Mucosa of descending colon (tissue), 3 donors: ENCODE results near the gene MGST1. TPM values are rescaled to one million over a fixed set of nuclear protein-coding genes. Genes with fewer than 3 reads are reported as not detected.
"Not testable (repeated sequence)": the region's sequence is repeated elsewhere in the genome, so short reads cannot be mapped to it uniquely, and the experiment has no call there.

Source experiments
- ATAC-seq: fragments of 200-7000 bp; cut with Tn5 transposase; one replicate; pipeline ENCODE4 v1.9.1; 2020; ENCODE audit warnings: mild to moderate bottlenecking, moderate library complexity
- DNase-seq, 3 donors: peaks; one replicate each; pipeline ENCODE4 v3.0.0-alpha.2; 2020
- H3K36me3 ChIP-seq: fragments of 200-600 bp; one replicate; pipeline ENCODE4 v1.8.0; 2021; ENCODE audit warnings: low read depth, mild to moderate bottlenecking
- H3K4me1 ChIP-seq: fragments of 200-600 bp; one replicate; pipeline ENCODE4 v1.8.0; 2021; ENCODE audit warnings: low read depth, mild to moderate bottlenecking
- H3K4me3 ChIP-seq: fragments of 200-600 bp; one replicate; pipeline ENCODE4 v1.8.0; 2021; ENCODE audit warnings: mild to moderate bottlenecking
- H3K9me3 ChIP-seq: fragments of 200-600 bp; one replicate; pipeline ENCODE4 v1.8.0; 2021; ENCODE audit warnings: mild to moderate bottlenecking
- intact Hi-C, 2 donors: fragments of 100-400 bp; cut with DNase I in 1 of 2; cut with micrococcal nuclease in 1 of 2; formaldehyde crosslinking; loops; one replicate each; pipeline versions ENCODE4 v1.11.0 to v1.11.1; 2022; cut with DNase I, micrococcal nuclease
- total RNA-seq, 3 donors: library from RNA; stranded (reverse); fragmentation: NEBNext Ultra II Directional in 2 of 3; extraction: Animal tissue kit (Norgen Biotek cat#: 25700) in 2 of 3; gene quantifications; one replicate each; pipeline versions ENCODE4 v1.2.1 to v1.2.4, GENCODE V29; 2021 to 2023
- TF ChIP-seq, protein P1 (sequence below): fragments of 200-600 bp; IDR thresholded peaks from one replicate; pipeline ENCODE4 v1.8.0; 2022; ENCODE audit warnings: antibody characterized with exemption, mild to moderate bottlenecking
- donor health status: DM: no; HTN: no; CAD: no; lungs with moderate emphysema.
- donor health status: DM: no; HTN: no; CAD: no.
- donor health status: DM: no; HTN: yes; CAD: no.

The MGST1 gene
- total RNA-seq, 3 donors from 2014 or later: 155 to 270 (median 227) TPM

DNA sequence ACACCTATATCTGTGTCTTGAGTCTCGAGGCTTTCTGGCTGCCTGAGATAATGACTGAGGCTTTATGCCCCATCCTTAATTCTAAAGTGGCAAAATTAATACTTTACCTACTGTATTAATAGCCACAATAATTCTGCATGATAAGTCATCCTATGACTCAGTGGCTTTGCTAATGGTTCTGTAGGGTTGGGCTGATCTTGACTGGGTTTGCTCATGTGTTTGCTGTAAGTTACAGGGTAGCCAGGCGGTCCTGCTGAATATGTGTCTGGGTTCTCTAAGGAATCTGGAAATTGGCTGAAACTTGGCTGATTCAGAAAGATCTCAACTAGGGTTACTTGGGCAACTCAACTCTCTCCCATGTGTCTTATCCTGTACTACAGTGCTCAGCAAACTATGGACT, 21.7 kb downstream of the MGST1 start:
- DNase-seq (no peak), ATAC-seq (no peak)
- intact Hi-C loops: loop anchor here in 1 of 2 donors (10.0 kb wide), 1 partner anchor 184 kb away; no protein-coding TSS in a partner anchor
- Histone ChIP-seq H3K4me3 (no peak overlapping the region), H3K9me3 (no peaks in the 10 kb centered on the region), H3K4me1 (no peaks in the 10 kb centered on the region), H3K36me3 (no peaks in the 10 kb centered on the region)
- TF ChIP-seq, protein P1, sequence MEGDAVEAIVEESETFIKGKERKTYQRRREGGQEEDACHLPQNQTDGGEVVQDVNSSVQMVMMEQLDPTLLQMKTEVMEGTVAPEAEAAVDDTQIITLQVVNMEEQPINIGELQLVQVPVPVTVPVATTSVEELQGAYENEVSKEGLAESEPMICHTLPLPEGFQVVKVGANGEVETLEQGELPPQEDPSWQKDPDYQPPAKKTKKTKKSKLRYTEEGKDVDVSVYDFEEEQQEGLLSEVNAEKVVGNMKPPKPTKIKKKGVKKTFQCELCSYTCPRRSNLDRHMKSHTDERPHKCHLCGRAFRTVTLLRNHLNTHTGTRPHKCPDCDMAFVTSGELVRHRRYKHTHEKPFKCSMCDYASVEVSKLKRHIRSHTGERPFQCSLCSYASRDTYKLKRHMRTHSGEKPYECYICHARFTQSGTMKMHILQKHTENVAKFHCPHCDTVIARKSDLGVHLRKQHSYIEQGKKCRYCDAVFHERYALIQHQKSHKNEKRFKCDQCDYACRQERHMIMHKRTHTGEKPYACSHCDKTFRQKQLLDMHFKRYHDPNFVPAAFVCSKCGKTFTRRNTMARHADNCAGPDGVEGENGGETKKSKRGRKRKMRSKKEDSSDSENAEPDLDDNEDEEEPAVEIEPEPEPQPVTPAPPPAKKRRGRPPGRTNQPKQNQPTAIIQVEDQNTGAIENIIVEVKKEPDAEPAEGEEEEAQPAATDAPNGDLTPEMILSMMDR: no peak

DNA sequence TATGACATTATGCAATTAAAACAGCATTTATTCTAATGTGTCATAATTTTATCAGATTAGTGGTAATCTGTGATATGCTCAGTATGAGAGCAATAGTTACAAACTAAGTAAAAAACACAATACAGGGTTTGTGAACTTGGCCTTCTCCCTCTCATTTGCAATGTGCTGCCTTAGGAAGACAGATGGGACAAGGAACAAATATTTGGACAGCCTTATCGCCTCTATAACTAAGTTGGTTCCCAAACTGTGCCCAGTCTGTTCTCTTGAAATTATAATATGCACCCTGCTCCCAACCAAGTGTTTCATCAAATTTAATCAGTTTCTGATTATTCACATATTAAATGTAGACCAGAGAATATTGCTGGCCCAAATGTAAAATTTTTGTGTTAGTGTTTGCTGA, 22.7 kb downstream of the MGST1 start:
- Histone ChIP-seq H3K36me3 (no peaks in the 10 kb centered on the region), H3K4me3 (no peak overlapping the region), H3K4me1 (no peaks in the 10 kb centered on the region), H3K9me3 (no peaks in the 10 kb centered on the region)
- ATAC-seq (no peak), DNase-seq (no peak)
- TF ChIP-seq, protein P1: no peak
- intact Hi-C loops: no loop called here

DNA sequence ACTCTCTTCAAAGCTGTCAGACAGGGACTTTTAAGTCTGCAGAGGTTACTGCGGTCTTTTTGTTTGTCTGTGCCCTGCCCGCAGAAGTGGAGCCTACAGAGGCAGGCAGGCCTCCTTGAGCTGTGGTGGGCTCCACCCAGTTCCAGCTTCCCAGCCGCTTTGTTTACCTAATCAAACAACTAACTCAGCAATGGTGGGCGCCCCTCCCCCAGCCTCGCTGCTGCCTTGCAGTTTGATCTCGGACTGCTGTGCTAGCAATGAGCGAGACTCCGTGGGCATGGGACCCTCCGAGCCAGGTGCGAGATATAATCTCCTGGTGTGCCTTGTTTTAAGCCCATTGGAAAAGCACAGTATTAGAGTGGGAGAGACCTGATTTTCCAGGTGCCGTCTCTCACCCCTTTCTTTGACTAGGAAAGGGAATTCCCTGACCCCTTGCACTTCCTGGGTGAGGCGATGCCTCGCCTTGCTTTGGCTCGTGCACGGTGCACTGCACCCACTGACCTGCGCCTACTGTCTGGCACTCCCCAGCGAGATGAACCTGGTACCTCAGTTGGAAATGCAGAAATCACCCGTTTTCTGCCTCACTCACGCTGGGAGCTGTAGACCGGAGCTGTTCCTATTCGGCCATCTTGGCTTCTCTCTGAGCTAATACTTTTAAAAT, 35.3 kb downstream of the MGST1 start:
- peak; percentile 72 to 78 (median 76) for DNase-seq
- H3K9me3 ChIP-seq, H3K4me3 ChIP-seq, H3K36me3 ChIP-seq, H3K4me1 ChIP-seq, ATAC-seq, intact Hi-C loops: not testable (repeated sequence)

DNA sequence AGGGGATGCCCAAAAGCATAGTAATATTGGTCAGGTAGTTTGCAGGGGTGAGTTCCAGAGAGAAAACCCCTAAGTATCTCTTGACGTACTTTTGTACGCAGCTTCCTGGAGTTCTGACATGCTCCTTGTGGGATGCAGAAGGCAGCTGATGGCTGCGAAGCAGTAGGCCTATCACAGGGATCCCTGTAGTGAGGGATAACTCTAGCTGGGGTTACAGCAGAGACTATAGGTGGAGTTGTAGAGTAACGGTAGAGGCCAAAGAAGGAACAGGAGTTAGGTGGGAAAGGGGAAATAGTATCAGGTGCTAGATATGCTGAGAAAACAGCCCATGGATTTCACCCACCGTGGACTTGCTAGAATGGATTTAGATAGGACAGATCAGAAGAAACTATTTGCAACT, 37.3 kb downstream of the MGST1 start:
- Histone ChIP-seq H3K4me1 (peaks cover 7% of the 10 kb centered on the region), H3K9me3 (no peaks in the 10 kb centered on the region), H3K36me3 (no peaks in the 10 kb centered on the region), H3K4me3 (no peak overlapping the region)
- TF ChIP-seq, protein P1: no peak
- DNase-seq (no peak), ATAC-seq (no peak)
- intact Hi-C loops: no loop called here

DNA sequence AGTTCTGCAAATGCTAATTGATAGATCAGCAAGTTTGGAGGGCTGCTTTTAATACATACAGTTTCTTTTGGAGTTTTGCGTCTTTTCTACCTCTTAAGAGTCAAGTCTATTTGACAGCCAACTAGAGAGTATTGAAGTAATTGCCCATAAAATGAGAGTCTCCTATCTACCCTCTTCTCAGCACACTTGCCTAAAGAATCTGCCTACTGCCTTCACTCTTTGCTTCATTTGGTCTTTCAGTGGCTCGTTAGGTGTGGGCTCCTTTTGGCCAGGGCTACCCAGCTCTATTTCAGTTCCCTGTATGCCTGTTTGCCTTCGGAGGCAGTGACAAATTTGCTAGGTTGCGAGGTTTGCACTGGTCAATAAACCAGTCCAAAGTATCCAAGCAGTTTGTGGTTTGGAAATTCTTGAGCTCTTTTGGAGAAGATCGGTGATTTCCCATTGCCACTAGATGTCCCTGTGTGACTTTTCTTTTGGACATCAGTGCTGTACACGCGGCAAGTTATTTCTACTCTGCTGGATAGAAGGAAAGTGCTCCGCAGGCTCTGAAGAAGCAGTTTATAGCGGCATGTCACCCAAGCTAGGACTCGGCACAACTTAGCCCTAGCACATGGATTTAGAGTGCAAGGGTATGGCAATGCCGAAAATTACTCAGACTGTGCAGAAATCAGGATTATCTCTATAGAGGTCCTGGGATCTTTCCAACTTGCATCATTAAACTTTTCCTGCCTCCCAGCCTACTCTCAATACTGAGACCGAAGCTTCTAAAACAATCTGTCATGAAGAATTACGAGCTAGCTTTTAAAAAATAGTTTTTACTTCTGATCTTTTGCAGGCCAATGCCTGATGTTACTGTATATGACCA, 38.6 kb downstream of the MGST1 start:
- Histone ChIP-seq H3K4me1 (peaks cover 7% of the 10 kb centered on the region), H3K4me3 (no peak overlapping the region), H3K9me3 (no peaks in the 10 kb centered on the region), H3K36me3 (no peaks in the 10 kb centered on the region)
- intact Hi-C loops: no loop called here
- peak; percentile 95 for ATAC-seq
- TF ChIP-seq, protein P1: no peak
- peak in 1 of 3 donors; percentile 57 for DNase-seq

DNA sequence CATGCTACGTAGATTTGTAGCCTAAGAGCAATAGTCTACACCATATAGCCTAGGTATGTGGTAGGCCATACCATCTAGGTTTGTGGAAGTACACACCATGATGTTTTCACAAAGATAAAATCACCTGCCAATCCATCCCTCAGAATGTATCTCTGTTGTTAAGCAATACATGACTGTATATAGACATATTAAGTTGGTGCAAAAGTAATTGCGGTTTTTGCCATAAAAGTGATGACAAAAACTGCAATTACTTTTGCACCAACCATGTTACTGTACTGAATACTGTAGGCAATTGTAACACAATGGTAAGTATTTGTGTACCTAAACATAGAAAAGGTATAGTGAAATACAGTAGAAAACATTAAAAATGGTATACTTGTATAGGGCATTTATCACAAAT, 40.5 kb downstream of the MGST1 start:
- no peak for ATAC-seq
- Histone ChIP-seq H3K9me3 (no peaks in the 10 kb centered on the region), H3K4me1 (peaks cover 7% of the 10 kb centered on the region), H3K36me3 (no peaks in the 10 kb centered on the region), H3K4me3 (no peak overlapping the region)
- TF ChIP-seq, protein P1: no peak
- intact Hi-C loops: no loop called here
- DNase-seq: no peak
